ENCODE data around the gene HDAC9.

The HDAC9 gene

GRCh38 chr7:18858232-18858631, 362.7 kb downstream of the HDAC9 start:
- no peak for DNase-seq

- DNase-seq, result no peak
These were observed 363.8 kb downstream of the HDAC9 start for GRCh38 chr7:18859318-18859717.

GRCh38 chr7:18860221-18860620, 364.7 kb downstream of the HDAC9 start:
- DNase-seq, result no peak

GRCh38 chr7:18861514-18862118, 366.1 kb downstream of the HDAC9 start:
- peak; percentile 61 for DNase-seq

GRCh38 chr7:18864967-18865366, 369.4 kb downstream of the HDAC9 start:
- no peak for DNase-seq

- peak; percentile 100 for DNase-seq
These were observed 370.9 kb downstream of the HDAC9 start for GRCh38 chr7:18866359-18867036.

GRCh38 chr7:18872344-18872743, 376.8 kb downstream of the HDAC9 start:
- DNase-seq, result no peak

- peak; percentile 78 for DNase-seq
These were observed 378.3 kb downstream of the HDAC9 start for GRCh38 chr7:18873734-18874336.

- no peak for DNase-seq
These were observed 379.3 kb downstream of the HDAC9 start for GRCh38 chr7:18874880-18875279.

GRCh38 chr7:18877874-18878273, 382.3 kb downstream of the HDAC9 start:
- no peak for DNase-seq

GRCh38 chr7:18886832-18887231, 391.3 kb downstream of the HDAC9 start:
- DNase-seq, result no peak

GRCh38 chr7:18889436-18889835, 393.9 kb downstream of the HDAC9 start:
- no peak for DNase-seq

- DNase-seq, result peak; percentile 89
These were observed 394.6 kb downstream of the HDAC9 start for GRCh38 chr7:18890134-18890533.

GRCh38 chr7:18890885-18891621, 395.5 kb downstream of the HDAC9 start:
- peak; percentile 30 for DNase-seq

GRCh38 chr7:18893156-18893555, 397.6 kb downstream of the HDAC9 start:
- DNase-seq, result no peak

- no peak for DNase-seq
These were observed 398.6 kb downstream of the HDAC9 start for GRCh38 chr7:18894155-18894554.

GRCh38 chr7:18895456-18895855, 399.9 kb downstream of the HDAC9 start:
- DNase-seq, result peak; percentile 82

GRCh38 chr7:18896343-18896975, 400.9 kb downstream of the HDAC9 start:
- DNase-seq, result peak; percentile 20

- no peak for DNase-seq
These were observed 404.7 kb downstream of the HDAC9 start for GRCh38 chr7:18900236-18900635.

- DNase-seq, result peak; percentile 71
These were observed 405.3 kb downstream of the HDAC9 start for GRCh38 chr7:18900803-18901202.

- DNase-seq, result peak; percentile 24
These were observed 405.8 kb downstream of the HDAC9 start for GRCh38 chr7:18901351-18901750.

- DNase-seq, result peak; percentile 29
These were observed 406.5 kb downstream of the HDAC9 start for GRCh38 chr7:18901982-18902421.

- DNase-seq, result no peak
These were observed 407.3 kb downstream of the HDAC9 start for GRCh38 chr7:18902892-18903291.

All from fibroblast of skin of right quadriceps (primary cell).